ENCODE data around the gene CHAT.

Gene CHAT

DNA sequence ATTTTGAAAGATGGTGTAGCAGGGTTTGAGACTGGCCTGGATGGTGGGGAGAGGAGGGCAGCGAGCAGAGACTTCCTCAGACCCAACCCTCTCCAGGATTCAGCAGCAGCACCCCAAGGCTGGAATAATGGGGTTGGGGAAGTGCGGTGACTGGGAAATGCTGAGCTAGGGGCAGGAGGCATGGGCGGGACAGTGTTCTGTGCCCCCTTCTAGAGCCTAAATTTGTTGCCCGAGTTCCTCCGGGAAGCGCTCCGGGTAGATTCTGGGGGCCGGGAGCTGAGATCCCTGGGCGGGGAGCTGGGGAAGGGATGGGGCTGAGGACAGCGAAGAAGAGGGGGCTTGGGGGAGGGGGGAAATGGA, at the start of gene CHAT:
Gene CHAT, plus strand, starts transcription at position 156 of the 360 bp plus-strand sequence. Its CDS starts 153 bp downstream, at position 309.
- no peaks in the 10 kb centered on the region for H3K36me3 ChIP-seq (replicated peaks)
- H3K4me1 ChIP-seq: no peaks in the 10 kb centered on the region
- H3K9me3 ChIP-seq: no peaks in the 10 kb centered on the region
- H3K4me3 ChIP-seq: no peak within 1 kb of the TSS
- H3K27me3 ChIP-seq (ENCODE audit: low read depth): peaks cover 49% of the 10 kb centered on the region
- in situ Hi-C loops (cut with MboI; ENCODE audit: low sequenced_read_pairs): no loop called here
- DNase-seq (ENCODE audit: low spot score in 2 of 2): no peak

DNA sequence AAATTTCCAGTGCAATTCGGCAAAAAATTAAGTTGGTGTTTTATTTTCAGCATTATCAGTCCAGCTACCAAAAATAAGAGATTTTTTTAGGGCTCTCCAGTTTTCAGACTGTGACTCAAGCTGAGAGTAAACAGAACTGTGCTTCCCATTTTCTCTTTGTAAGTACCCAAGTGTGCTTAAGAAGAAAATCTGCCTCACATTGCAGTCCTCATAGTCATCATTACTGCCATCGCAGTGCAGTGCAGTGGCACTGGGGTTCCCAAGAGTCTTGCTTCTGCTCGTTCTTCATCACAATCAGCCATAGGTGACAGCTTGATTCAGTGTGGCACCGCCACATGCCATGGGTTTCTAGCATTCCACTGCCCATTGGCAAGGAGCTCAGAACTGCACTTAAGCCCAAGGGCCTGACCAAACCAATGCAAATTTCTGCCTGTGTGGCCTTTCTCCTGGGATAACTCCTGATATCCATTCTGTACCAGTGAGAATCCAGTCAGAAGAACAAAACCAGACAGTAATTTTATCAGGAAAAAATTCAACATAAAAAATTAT, 49.3 kb upstream of the CHAT start:
- Histone ChIP-seq H3K4me1 (no peaks in the 10 kb centered on the region), H3K36me3 (replicated peaks) (no peaks in the 10 kb centered on the region), H3K9me3 (no peaks in the 10 kb centered on the region; the same call in 1 of the 2 replicates), H3K27me3 (ENCODE audit: low read depth) (no peaks in the 10 kb centered on the region), H3K4me3 (no peak overlapping the region)
- in situ Hi-C loops (cut with MboI; ENCODE audit: low sequenced_read_pairs): no loop called here
- DNase-seq (ENCODE audit: low spot score in 2 of 2): no peak

DNA sequence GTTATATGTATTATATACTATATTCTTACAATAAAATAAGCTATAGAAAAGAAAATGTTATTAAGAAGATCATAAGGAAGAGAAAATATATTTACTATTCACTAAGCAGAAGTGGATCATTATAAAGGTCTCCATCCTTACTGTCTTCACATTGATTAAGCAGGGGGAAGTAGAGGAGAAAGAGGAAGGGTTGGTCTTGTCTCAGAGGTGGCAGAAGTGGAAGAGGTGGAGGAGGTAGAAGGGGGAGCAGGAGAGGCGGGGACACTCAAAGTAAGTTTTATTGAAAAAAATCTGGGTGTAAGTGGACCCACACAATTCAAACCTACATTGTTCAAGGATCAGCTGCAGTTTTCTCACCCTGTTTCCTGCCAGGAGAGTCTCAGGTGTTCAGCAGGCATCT, 46.0 kb upstream of the CHAT start:
- H3K4me3 ChIP-seq: no peak overlapping the region
- in situ Hi-C loops (cut with MboI; ENCODE audit: low sequenced_read_pairs): no loop called here
- H3K36me3 ChIP-seq (replicated peaks): no peaks in the 10 kb centered on the region
- no peaks in the 10 kb centered on the region; the same call in 1 of the 2 replicates for H3K9me3 ChIP-seq
- H3K4me1 ChIP-seq: no peaks in the 10 kb centered on the region
- no peak for DNase-seq (ENCODE audit: low spot score in 2 of 2)
- no peaks in the 10 kb centered on the region for H3K27me3 ChIP-seq (ENCODE audit: low read depth)

DNA sequence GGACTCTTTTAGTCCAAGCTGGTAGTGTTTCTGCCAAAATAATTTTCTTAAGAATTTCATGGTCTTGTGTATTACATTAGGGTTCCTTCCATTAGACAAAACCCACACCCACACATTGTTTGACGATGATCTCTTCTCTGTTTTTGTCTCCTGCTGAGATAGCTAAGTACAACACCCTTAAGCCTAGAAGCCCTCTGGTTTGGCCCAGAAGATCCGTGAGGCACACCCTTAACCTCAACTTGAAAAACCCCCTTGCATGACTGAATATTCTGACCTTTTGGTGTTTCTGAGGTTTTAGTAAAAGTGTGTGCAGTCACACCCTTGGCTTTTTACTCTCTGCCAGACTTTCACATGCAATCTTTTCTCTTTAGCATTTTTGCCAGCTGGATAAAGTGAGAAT, 45.6 kb upstream of the CHAT start:
- DNase-seq (ENCODE audit: low spot score in 2 of 2): no peak
- no peaks in the 10 kb centered on the region for H3K36me3 ChIP-seq (replicated peaks)
- no peaks in the 10 kb centered on the region for H3K27me3 ChIP-seq (ENCODE audit: low read depth)
- H3K4me3 ChIP-seq: no peak overlapping the region
- in situ Hi-C loops (cut with MboI; ENCODE audit: low sequenced_read_pairs): no loop called here
- H3K9me3 ChIP-seq: no peaks in the 10 kb centered on the region; the same call in 1 of the 2 replicates
- H3K4me1 ChIP-seq: no peaks in the 10 kb centered on the region

DNA sequence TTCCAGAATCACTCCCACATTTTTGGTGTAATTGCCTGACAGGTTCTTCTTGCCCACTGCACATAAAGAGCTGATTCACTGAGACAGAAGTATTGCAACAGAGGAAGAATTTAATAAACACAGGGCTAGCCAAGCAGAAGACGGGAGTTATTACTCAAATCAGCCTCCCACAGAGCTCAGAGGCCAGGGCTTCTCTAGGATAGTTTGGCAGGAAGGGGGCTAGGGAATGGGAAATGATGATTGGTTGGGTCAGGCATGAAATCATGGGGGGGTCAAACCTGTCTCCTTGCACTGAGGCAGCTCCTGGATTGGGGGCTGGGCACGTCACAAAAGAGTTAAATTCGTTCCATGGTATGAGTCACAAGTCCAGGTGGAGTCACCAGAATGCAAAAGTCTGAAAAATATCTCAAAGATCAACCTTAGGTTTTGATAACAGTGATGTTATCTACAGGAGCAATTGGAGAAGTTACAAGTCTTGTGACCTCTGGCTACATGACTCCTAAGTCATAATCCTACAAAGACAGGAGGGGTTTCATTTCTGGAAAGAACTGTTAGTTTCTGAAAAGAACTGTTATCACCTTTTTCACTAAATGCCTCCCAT, 44.7 kb upstream of the CHAT start:
- Histone ChIP-seq H3K9me3 (no peaks in the 10 kb centered on the region; the same call in 1 of the 2 replicates), H3K4me1 (no peaks in the 10 kb centered on the region), H3K27me3 (ENCODE audit: low read depth) (no peaks in the 10 kb centered on the region), H3K4me3 (no peak overlapping the region), H3K36me3 (replicated peaks) (no peaks in the 10 kb centered on the region)
- in situ Hi-C loops (cut with MboI; ENCODE audit: low sequenced_read_pairs): no loop called here
- DNase-seq (ENCODE audit: low spot score in 2 of 2): no peak

DNA sequence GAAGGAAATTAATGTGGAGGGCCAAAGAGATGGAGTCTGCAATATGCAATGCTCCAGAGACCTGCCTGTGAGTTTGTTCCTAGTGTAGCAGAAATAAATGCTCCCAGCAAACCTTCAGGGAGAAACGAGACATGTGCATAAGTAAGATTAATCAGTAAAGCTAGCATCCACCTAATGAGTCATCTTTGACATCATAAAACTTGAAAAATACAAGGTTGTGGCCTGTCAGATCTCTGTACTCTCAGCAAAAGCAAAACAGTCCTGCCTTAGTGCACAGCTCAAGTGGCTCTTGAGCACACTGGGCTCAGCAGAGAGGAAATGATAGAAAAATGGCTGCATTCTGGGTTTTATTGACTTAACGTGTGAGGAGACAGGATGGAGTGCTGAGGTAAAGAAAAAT, 42.4 kb upstream of the CHAT start:
- Histone ChIP-seq H3K9me3 (no peaks in the 10 kb centered on the region; the same call in 1 of the 2 replicates), H3K4me1 (no peaks in the 10 kb centered on the region), H3K36me3 (replicated peaks) (no peaks in the 10 kb centered on the region), H3K27me3 (ENCODE audit: low read depth) (no peaks in the 10 kb centered on the region), H3K4me3 (no peak overlapping the region)
- DNase-seq (ENCODE audit: low spot score in 2 of 2): no peak
- in situ Hi-C loops (cut with MboI; ENCODE audit: low sequenced_read_pairs): no loop called here

DNA sequence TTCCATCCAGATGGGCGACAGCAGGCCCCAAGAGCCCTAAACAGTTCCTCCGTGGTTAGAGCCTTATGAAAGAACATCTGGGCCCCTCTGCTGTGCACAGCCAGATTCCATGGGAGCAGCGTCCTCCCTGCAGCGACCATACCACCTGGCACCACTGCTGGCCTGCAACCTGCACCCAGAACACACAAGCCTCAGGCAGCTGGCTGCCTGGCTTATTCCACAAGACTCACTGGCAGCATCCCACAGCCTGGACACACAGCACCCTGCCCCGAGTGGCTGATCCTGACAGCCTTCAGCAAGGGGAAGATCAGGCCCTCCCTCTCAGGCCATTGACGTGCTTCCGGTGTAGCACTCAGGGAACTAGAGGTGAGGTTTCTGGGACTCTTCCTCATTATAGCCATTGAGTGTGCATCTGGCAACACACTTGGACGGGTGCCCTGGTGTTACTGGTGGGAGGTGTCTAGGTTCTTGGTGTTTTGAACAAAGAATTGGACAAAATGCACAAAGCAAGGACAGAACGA, 41.2 kb upstream of the CHAT start:
- Histone ChIP-seq H3K4me3 (no peak overlapping the region), H3K27me3 (ENCODE audit: low read depth) (no peaks in the 10 kb centered on the region), H3K36me3 (replicated peaks) (no peaks in the 10 kb centered on the region), H3K4me1 (no peaks in the 10 kb centered on the region), H3K9me3 (no peaks in the 10 kb centered on the region; the same call in 1 of the 2 replicates)
- in situ Hi-C loops (cut with MboI; ENCODE audit: low sequenced_read_pairs): no loop called here
- no peak for DNase-seq (ENCODE audit: low spot score in 2 of 2)

DNA sequence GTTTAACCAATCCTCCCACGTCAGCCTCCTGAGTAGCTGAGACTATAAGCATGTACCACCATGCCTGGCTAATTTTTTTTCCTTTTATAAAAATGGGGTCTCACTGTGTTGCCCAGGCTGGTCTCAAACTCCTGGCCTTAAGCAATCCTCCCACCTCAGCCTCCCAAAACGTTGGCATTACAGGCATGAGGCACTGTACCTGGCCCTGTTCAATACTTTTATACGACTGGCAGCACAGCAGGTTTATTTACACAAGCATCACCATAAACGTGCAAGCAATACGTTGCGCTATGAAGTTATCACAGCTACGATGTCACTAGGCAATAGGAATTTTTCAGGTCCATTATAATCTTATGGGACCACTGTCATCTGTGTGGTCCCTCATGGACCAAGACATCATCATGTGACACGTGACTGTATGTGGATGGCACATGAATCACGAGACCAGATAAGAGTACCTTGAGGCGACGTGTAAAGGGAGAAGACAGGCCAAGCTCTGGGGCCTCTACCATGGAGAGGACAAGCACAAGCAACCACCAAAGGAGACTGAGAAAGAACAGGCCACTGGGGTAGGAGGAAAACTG, 38.3 kb upstream of the CHAT start:
- Histone ChIP-seq H3K27me3 (ENCODE audit: low read depth) (no peaks in the 10 kb centered on the region), H3K4me1 (peaks cover 13% of the 10 kb centered on the region), H3K36me3 (replicated peaks) (no peaks in the 10 kb centered on the region), H3K4me3 (no peak overlapping the region), H3K9me3 (no peaks in the 10 kb centered on the region)
- in situ Hi-C loops (cut with MboI; ENCODE audit: low sequenced_read_pairs): loop anchor here (25.0 kb wide), 1 partner anchor 487 kb away; the partner anchor contains the start of gene WASHC2A
- no peak for DNase-seq (ENCODE audit: low spot score in 2 of 2)

DNA sequence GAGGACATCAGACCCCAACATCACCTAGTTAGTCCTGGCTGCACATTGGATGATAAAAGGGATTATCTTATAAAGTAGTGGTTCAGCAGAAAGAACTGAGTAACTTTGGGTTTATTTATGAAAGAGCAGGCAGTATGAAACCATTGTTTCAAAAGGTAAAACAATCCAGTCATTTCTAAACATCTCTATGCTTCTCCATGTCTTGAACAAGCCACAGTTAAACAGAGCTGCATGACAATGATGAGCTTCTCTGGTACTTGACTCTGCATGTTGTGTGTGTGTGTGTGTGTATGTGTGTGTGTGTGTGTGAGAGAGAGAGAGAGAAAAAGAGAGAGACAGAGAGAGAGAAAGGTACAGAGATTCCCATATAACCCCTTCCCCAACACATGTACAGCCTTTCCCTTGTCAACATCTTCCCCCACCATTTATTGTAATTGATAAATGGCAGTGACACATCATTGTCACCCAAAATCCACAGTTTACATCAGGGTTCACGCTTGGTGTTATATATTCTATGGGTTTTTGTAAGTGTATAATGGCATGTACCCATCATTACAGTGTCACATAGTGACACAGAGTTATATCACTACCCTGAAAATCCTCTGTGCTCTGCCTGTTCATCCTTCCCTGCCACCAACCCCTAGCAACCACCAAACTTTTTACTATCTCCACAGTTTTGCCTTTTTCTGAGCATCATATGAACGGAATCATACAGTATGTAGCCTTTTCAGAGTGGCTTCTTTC, 36.5 kb upstream of the CHAT start:
- no peak for DNase-seq (ENCODE audit: low spot score in 2 of 2)
- H3K36me3 ChIP-seq (replicated peaks): no peaks in the 10 kb centered on the region
- peaks cover 14% of the 10 kb centered on the region for H3K4me1 ChIP-seq
- H3K27me3 ChIP-seq (ENCODE audit: low read depth): no peaks in the 10 kb centered on the region
- in situ Hi-C loops (cut with MboI; ENCODE audit: low sequenced_read_pairs): loop anchor here (25.0 kb wide), 1 partner anchor 485 kb away; the partner anchor contains the start of gene WASHC2A
- no peaks in the 10 kb centered on the region for H3K9me3 ChIP-seq
- no peak overlapping the region for H3K4me3 ChIP-seq

DNA sequence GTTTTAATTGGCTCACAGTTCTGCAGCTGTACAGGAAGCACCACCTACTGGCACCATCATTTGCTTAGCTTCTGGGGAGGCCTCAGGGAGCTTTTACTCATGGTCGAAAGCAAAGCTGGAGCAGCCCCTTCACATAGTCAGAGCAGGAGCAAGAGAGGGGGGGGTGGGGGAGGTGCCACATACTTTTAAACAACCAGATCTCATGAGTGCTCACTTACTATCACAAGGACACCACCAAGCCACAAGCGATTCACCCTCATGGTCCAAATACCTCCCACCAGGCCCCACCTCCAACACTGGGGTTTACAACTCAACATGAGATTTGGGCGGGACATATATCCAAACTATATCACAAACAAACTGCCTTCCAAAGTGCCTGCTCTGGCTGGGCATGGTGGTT, 35.4 kb upstream of the CHAT start:
- Histone ChIP-seq H3K27me3 (ENCODE audit: low read depth) (no peaks in the 10 kb centered on the region), H3K4me1 (peaks cover 14% of the 10 kb centered on the region), H3K4me3 (no peak overlapping the region), H3K36me3 (replicated peaks) (no peaks in the 10 kb centered on the region), H3K9me3 (no peaks in the 10 kb centered on the region)
- DNase-seq (ENCODE audit: low spot score in 2 of 2): no peak
- in situ Hi-C loops (cut with MboI; ENCODE audit: low sequenced_read_pairs): loop anchor here (25.0 kb wide), 1 partner anchor 484 kb away; the partner anchor contains the start of gene WASHC2A

DNA sequence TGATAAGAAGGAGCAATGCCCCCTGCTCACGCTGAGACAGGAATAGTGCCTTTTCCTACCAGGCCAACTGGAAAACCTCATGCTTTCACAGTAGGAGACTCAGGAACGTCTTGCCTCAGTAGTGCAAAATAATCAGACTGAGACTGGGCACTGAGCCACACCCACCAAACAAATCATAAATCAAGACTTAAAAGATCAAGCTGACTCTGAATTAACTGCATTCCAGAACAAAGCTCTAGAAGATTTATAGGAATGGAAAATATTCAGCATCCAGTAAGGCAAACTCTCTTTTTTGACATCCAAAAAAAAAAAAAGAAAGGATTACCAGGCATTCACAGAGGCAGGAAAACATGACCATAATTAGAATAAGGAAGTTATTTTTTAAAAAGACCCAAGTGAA, 34.2 kb upstream of the CHAT start:
- DNase-seq (ENCODE audit: low spot score in 2 of 2): peak; percentile 47 to 66
- in situ Hi-C loops (cut with MboI; ENCODE audit: low sequenced_read_pairs): loop anchor here (25.0 kb wide), 1 partner anchor 483 kb away; the partner anchor contains the start of gene WASHC2A

DNA sequence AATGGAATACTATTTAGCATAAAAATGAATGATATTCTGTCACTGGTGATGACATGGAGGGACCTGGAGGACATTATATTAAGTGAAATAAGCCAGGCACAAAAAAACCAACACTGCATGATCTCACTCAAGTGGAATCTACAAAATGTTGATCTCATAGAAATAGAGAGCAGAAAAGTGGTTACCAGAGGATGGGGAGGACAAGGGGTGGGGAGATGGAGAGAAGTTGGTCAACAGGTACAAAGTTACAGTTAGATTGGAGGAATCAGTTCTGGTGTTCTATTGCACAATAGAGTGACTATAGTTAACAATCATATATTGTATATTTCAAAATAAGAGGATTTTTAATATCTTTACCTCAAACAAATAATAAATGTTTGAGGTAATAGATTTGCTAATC, 28.4 kb upstream of the CHAT start:
- in situ Hi-C loops (cut with MboI; ENCODE audit: low sequenced_read_pairs): loop anchor here (25.0 kb wide), 1 partner anchor 477 kb away; the partner anchor contains the start of gene WASHC2A
- no peaks in the 10 kb centered on the region for H3K9me3 ChIP-seq
- no peaks in the 10 kb centered on the region for H3K36me3 ChIP-seq (replicated peaks)
- peaks cover 7% of the 10 kb centered on the region for H3K4me1 ChIP-seq
- no peaks in the 10 kb centered on the region for H3K27me3 ChIP-seq (ENCODE audit: low read depth)
- no peak overlapping the region for H3K4me3 ChIP-seq
- no peak for DNase-seq (ENCODE audit: low spot score in 2 of 2)

More for the DNA sequence above, 34.2 kb upstream of the CHAT start:
- Histone ChIP-seq H3K27me3 (ENCODE audit: low read depth) (no peaks in the 10 kb centered on the region), H3K36me3 (replicated peaks) (no peaks in the 10 kb centered on the region), H3K4me3 (no peak overlapping the region), H3K9me3 (no peaks in the 10 kb centered on the region), H3K4me1 (peaks cover 14% of the 10 kb centered on the region)

DNA sequence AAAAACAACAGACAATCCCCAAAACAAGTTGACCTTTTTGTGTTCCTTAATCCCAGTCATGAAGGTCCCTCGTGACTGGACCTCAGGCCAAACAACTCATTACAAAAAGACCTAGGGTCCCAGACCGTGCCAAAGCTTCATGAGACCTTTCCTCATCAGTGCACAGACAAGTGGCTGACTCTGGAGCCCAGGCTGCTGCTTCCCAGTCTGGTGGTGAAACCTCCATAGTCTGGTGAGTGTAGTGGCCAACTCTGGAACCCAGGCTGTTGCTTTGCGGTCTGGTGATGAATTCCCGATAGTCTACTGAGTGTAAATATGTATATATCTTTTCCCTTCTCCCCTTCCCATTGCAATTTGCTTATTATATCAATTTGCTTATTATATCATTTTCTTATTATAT, 25.9 kb upstream of the CHAT start:
- in situ Hi-C loops (cut with MboI; ENCODE audit: low sequenced_read_pairs): loop anchor here (25.0 kb wide), 1 partner anchor 474 kb away; the partner anchor contains the start of gene WASHC2A
- no peak for DNase-seq (ENCODE audit: low spot score in 2 of 2)
- H3K27me3 ChIP-seq (ENCODE audit: low read depth): no peaks in the 10 kb centered on the region
- no peaks in the 10 kb centered on the region for H3K9me3 ChIP-seq
- H3K36me3 ChIP-seq (replicated peaks): no peaks in the 10 kb centered on the region
- H3K4me3 ChIP-seq: no peak overlapping the region
- H3K4me1 ChIP-seq: peaks cover 4% of the 10 kb centered on the region

All from HAP-1 (cell line).